Posterior cingulate gyrus (tissue), 11 donors: ENCODE results near the gene HIRA.

ENCODE experiments used
- DNase-seq, 10 donors: peaks; one replicate each; pipeline versions ENCODE4 v3.0.0 to v3.0.0-alpha.2; 2020 to 2021; ENCODE audit warnings: mixed read lengths in 3 of 10
- intact Hi-C: fragments of 100-400 bp; cut with DNase I; formaldehyde crosslinking; loops from one replicate; pipeline ENCODE4 v1.15.1; 2023

Gene HIRA

DNA sequence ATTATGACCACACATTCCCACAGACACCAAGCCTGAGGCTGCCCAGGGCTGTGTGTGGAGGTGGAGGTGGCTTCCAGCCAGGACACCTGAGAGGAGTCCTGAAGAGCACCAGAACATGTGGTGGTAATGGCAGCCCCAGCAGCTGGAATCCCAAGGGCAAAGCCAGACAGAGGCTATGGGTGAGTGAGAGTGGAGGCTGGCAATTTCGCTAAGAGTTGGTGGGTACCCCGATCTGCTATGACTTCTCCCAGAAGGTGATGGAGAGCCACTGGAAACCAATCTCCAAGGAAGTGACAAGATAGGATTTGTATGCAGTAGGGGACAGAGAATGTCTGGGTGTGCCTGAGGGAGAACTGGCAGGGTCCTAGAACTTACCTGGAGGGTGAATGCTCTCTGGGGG lies 70.7 kb downstream of the HIRA start:
- intact Hi-C loops = no loop called here
- no peak for DNase-seq

DNA sequence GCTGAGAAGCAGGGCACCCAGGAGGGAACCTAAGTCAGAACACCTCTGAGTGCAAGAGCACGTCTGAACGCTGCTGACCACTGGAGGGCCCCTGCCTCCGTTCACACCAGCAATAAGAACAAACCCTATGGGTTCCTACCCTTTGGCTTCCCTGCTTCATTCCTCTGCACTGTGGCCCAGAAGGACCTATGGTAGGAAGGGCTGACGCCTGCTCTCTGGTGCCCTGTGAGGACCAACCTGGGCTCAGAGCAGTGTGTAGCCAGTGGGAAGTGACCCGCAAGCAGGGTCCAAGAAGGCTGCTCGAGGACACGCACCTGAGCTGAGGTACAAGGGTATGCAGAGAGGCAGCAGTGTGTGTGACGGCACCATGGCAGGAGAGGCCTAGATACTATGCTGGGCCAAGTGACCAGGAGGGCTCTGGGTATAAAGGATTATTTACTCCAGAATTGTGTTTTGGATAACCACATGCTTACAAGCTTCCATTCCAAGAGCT lies 71.2 kb downstream of the HIRA start:
- no peak for DNase-seq

DNA sequence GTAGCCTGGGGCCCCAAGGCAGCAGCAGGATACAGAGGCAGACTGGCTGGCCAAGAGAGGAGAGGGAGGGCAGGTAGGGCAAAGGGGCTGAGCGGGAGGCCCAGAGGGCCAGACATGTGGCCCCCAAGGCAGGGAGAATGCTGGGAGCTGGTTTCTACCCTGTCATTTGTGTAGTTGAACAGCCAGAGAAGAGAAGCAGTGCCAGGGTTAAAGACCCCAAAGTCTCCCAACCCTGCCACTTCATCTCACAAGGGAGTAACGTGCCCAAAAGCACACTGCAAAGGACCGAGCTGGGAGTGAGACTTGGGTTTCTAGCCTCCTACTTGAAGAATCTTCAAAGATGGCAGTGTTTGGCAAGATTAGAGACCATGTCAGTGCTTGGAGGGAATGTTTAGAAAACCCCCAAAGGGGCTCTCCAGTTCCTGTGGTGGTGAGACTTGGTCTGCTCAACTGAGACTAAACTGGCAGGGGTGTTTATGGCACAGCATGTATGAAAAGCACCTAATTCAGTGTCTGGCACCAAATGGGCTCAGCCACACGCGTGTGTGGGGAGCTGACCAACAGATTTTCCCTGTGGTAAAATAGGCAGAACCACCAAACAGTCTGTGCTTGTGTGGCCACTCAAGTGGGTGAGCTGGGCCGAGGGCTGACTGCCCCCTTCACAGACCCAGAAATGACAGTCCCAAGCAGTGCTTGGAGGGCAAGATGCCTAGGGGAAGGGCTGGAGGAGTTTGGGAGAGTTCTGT lies 71.8 kb downstream of the HIRA start:
- intact Hi-C loops = no loop called here
- no peak for DNase-seq

More for the DNA sequence above, 71.2 kb downstream of the HIRA start:
- intact Hi-C loops = no loop called here

DNA sequence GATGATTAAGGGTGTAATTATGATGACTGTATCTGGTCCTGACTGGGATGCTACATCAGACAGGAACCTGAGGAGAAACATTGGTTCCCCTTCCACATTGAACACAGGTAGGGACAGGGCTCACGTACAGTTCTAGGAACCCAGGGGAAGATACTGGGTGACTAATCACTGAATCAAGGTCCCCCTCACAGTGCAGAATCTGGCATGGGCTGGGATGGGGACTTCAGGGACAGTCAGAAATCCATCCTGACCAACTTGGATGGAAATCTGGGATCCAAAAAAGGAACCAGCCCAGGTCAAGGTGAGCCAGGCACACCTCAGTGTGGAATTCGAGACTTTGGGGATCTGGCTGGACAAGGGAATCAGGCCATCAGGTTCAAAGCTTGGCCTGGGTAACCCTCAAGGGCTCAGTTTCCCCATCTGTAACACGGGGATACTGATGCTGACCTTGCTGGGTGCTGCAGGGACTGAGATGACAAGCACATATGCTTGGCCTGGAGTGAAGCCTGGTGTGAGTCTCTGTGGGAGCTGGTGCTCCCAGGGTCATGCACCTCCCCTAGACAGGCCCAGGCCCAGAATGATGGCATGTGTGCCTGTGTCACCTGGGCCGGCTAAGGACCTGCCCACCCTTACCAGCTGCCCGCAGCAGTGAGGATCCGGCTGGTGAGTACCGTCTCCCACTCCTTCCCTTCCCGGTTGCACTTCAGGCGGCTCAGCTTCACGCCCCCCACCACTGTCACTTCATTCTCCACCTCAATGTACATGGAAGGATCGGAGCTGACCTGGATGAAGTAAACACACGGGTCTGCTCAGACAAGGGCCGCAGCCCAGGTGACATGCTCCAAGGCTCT lies 72.6 kb downstream of the HIRA start:
- intact Hi-C loops = no loop called here
- no peak for DNase-seq

DNA sequence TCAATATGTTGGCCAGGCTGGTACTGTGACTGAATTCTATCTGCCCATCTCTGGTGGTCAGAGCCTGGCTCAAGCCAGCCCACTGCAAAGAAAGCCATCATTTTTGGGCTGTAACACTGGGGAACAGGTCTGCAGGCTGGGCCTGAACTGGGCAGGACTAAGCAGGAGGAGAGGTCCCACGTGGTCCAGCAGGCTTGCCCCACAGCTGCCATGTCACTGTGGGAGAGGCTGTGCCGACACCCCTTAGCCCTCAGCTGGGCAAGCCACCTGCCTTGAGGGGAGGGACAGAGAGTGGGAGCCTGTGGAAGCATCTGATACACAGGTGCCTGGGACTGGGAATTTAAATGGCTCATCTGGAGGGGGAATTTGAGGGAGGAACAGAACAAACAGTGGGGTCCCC lies 73.3 kb downstream of the HIRA start:
- intact Hi-C loops = no loop called here
- DNase-seq = no peak

DNA sequence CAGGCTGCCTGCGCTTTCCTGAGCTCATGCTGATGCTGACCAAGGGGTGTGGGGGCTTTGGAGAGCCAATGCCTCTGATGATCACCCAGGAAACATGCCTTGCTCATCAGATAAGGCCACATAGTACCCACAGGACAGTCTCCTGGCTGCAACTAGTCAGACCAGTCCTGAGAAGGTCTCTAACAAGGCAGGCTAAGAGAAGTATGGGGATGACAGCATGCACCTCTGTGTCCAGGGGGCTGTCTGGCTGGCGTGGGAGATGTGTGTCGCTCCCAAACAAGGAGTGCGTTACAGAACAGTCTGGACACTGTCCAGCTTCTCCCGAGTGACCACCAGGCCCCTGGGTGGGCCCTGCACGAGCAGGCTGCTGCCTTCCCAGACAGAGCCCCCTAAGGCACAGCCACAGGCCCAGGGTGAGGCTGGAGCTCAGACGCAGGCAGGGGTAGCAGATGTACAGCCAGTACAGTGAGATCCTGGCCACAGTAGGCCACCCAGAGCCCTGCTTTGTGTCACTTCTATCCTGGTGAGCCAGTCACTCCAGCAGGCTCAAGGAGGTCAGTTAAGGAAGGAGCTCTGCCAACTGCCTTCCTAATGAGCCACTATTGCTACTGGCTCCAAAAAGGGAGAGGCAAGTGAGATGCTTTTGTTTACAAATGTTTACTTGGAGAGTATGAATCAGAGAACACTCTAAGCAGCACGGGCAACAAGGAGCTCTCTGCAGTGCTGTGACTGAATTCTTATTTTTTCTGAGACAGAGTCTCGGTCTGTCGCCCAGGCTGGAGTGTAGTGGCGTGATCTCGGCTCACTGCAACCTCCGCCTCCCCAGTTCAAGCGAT lies 74.0 kb downstream of the HIRA start:
- no peak for DNase-seq
- intact Hi-C loops = no loop called here

DNA sequence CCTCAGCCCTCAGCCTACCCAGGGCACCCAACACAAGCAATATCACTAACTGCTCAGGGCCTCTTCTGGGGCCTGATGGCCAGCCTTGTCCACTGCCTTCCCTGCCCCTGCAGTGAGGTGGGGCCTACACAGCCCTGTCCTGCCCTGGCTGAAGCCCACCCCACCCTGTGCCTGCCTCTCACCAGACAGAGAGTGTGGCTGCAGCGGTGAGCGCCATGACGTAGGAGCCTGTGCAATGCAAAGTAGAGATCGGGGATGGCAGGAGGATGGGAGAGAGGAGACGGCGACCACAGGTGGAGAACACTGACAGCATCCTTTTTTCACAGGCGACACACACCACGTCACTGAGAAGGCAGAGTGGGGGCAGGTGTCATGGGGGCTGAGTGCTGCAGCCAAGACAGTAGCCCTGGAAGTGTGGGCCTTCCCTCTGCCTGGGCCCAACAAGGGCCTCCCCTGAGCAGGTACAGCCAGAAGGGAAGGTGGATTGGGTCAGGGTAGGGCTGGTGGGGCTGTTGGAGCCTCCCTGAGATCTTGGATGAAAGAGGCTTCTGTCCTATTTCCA lies 74.7 kb downstream of the HIRA start:
- DNase-seq = no peak
- intact Hi-C loops = no loop called here

DNA sequence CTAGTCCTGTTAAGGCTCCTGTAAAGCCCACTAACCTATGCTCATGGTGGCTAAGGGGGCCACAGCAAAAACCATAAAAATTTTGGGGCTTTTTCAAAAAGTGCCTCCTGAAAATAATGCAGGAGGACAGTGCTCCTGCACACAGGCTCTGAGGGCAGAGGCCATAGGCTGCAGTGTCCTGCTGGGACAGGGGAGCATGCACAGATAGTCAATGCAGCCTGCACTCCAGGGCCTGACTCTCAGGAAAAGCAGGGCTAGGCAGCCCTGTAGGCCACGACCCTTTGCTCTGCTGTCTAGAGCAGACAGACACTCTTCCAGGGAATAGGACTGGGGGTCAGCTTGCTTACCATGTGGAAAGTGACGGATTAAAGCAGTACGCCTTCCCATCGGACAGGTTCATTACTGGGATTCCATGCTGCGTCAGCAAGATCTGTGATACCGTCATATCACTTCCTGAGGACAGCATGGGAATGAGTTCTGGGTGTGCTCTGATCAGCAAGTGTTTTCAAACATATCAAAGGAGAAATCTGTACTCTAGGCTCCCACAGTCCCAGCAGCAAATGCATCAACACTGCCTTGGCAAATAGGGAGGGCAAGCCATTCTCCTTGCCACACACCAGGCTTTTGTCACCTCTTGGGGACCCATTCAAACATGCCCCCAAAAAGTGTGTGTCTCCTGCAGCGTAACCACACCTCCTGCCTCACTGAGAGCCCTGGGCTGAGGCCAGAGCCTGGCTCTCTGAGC lies 75.9 kb downstream of the HIRA start:
- intact Hi-C loops = no loop called here

DNA sequence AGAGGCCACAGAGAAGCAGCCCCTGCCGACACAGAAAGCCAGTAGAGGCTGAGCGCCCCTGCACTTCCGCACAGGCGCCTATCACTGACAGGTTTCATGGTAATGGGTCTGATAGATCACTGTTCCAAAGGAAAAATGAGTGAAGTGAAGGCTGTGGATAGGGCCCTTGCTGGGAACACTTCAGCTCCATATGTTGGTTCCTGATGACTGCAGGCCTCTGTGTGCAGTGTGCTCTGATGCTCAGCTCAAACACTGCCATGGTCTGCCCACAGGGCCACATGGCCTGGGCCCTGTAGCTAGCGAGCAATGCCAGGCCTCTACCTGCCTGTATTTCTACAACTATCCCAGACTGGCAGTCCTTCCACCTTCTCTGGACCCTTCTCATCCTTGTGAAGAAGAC lies 77.3 kb downstream of the HIRA start:
- intact Hi-C loops = no loop called here
- DNase-seq = no peak

More for the DNA sequence above, 75.9 kb downstream of the HIRA start:
- DNase-seq = no peak

DNA sequence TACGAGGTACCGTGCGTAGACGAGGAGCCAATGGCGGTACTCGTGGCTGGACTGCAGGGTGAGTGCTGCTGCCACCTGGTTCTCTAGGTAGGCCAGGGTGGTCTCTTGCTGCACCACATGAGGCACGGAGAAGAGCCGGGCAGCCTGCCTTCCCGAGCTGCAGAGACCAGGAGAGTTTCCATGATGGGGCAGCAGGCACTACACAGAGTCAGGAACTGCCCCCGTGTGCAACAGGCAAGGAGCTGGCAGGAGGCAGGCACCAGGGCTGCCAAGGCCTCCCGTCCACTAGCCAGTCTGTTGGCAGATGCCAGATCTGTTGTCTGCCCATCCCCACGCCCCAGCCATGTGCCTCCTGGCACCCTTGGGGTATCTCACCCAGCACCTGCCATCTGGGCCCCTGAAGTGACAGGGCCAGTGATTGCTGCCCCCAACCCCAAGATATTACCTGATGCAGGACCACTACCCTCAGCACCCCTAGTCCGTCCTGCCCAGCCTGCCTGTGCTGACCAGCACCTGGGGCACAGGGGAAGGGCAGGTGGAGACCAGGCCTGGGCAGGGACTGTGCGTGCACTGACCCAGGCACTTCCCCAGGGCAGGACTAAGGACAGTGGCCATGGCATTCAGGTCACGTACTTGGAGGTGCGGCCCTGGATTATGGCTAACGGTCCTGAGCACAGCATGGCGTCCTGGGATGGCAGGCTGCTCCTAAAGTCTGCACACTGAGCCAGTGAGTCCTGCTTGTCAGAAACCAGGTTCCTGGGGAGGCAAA lies 78.0 kb downstream of the HIRA start:
- intact Hi-C loops = no loop called here
- no peak for DNase-seq

DNA sequence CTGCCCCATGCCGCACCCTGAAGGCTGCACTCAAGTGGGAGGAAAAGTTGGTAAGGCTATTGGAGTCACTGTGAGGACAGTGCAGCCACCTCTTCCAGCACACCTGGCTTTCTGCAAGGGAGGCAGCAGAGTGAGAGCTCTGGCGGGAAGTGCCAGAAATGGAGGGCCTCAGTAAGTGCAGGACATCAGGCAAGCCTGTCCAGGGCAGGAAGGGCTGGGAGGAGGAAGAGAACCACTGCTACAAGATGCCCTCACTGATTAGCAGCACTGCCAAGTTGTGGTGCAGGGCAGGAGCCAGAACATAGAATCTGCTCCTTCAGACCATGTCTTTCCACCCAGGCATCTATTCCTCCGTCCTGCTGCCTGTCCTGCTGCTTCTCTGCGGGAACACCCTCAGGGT lies 78.8 kb downstream of the HIRA start:
- DNase-seq = no peak
- intact Hi-C loops = no loop called here

DNA sequence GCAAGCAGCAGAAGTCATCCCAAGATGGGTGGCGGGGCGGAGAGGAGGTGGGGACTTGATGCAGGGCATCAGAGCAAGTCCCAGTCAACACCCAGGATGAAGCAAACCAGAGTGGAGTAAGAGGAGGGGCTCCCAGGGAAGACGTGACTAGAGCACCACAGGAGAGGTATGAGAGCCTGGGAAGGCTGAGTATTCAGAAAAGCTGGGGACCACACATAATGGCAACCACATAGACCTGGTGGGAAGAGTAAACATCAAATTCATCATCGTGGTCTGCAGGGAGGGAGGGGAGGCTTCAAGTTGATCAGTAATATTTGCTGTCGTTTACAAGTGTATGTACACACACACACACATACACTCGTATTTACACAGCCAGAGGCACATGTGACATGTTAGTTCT lies 79.3 kb downstream of the HIRA start:
- DNase-seq = no peak
- intact Hi-C loops = no loop called here

DNA sequence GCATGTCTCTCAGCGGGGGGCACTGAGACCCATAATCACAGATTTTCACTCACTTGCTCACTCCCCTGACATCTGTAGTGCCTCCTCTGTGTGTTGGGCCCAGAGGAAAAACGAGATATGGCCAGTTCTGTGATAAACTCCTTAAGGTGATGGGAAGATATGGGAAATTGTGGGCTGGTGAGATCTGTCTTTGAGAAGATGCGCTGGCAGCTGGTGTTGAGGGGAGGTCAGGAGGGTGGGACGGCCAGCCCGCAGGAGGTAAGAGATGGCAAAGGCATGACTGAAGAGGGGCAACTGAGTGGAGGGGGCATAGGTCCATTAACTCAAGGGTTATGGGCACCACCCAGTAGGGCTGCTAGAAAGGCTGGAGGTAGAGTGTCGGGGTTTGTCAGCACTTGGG lies 79.9 kb downstream of the HIRA start:
- DNase-seq = no peak
- intact Hi-C loops = no loop called here

DNA sequence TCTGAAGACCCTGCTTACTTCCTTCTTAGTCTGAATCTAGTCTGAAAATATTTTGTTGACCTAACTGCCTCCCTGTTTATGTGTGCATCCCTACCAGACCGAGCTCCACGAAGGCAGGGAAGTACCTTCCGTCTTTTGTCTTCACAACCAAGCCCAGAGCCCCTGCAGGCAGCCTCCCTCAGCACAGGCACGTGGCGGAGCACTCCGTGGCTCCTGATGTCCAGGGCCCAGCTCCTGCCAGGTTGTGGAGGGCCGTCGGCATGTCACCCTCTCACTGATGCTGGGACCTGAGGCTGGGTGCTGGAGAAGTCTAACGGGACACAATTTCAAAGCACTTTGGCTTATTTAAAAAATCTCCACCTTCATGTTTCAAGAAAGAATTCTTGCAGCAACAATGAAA lies 80.6 kb downstream of the HIRA start:
- no peak for DNase-seq
- intact Hi-C loops = no loop called here

DNA sequence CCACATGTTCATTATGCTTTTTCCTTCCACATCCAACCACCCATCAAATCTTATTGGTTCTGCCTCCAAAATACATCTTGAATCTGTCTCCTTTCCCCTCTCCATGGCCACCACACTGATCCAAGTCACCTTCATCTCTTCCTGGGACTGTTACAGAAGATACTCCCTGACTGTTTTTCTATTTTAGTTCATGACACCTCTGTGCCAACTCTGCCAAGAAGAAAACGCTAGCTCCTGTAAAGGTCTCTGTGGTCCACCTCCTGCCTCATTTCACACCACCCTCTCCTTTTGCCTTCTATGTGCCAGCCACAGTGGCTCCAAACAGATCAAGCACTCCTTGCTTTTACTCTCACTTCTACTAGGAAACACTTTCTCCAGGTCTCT lies 81.1 kb downstream of the HIRA start:
- intact Hi-C loops = no loop called here
- no peak for DNase-seq

DNA sequence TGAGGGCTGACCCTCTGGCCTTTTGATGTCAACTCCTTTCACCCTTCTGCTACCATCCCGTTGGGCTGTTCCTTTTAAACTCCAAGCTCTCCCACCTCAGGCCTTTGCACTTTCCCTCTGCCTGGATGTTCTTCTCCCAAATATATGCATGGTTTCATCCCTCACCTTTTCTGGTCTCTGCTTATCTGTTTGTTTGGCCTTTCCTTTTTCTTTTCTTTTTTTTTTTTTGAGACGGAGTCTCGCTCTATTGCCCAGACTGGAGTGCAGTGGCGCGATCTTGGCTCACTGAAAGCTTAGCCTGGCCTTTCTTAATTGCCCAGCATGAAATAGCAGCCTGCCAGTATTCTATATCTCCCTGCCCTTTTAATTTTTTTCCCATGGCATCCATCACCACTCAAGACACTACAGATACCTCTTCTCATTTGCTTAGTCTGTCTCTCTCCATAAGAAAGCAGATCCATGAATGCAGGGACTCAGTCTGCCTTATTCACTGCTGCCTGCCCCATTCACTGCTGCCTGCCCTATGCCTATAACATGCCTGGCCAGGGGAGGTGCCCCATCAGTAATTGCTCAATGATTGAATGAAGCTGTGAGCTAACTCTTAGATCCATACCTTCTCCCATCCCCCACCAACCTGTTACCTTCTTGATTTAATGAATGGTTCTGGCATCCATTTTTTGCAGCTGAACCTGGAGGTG lies 81.6 kb downstream of the HIRA start:
- intact Hi-C loops = no loop called here
- no peak for DNase-seq

DNA sequence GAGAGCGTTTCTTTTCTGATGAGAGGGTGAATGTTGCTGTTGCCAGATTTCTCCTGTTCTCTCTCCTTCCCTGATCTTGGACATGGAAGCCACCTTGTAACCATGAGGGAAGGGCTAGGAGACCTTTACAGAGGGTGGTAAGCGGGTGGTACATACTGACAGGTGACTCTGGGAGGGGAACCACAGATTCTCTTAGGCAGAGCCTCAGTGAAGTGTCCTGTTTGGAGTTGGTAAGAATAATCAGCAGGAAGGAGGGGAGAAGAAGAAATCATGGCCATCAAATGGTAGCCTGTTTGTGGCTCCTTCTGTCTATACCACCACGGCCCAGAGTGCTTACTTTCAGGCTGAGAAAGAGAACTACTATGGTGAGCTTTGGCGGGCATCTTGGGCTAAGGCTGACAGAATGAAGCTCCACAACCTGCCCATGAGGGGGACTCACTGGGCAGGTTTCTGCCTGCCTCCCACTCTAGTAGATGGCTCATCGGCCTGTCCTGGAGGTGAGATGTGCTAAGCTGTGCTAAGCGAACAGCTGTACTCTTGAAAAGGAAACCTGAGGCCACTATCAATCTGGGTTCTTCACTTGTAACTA lies 84.8 kb downstream of the HIRA start:
- intact Hi-C loops = no loop called here
- no peak for DNase-seq

DNA sequence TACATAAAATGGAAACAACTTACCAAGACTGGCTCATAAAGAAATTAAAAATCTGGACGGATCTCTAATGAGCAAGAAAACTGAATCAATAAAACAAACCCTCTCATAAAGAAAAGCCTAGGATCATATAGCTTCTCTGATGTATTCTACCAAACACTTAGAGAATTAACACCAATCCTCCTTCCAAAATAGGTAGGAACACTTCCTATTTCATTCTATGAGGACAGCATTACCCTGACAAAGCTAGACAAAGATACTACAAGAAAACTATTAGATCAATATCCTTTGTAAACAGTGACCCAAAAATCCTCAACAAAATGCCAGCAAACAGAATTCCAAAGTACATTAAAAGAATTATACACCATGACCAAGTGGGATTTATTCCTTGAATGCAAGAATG lies 87.1 kb downstream of the HIRA start:
- intact Hi-C loops = no loop called here
- no peak for DNase-seq
